GM23338 (cell line): ENCODE measurements around the gene SNN.
A peak's percentile ranks its signal among the peaks of the same experiment; 100 is the strongest.

Experiments used
- CREB1 ChIP-seq: fragments of 250-450 bp; sonication (Bioruptor Pico); IDR thresholded peaks from 2 replicates; pipeline ENCODE4 v1.5.0; 2020; ENCODE audit warnings: low read depth, mild to moderate bottlenecking, moderate library complexity
- CTCF ChIP-seq, 2 experiments: fragments of 200-600 bp in 1 of 2; sonication (generic) in 1 of 2; conservative IDR thresholded peaks; 2 replicates each; pipeline versions ENCODE4 v1.5.1 to v1.6.1; 2016 to 2017; ENCODE audit warnings: antibody characterized with exemption in 2 of 2, low read depth in 2 of 2, mild to moderate bottlenecking in 2 of 2, moderate library complexity in 1 of 2
- EZH2 ChIP-seq: fragments of 200-600 bp; sonication (generic); IDR thresholded peaks from one replicate; pipeline ENCODE4 v1.8.0; 2017; ENCODE audit warnings: antibody characterized with exemption, mild to moderate bottlenecking, low read depth; ENCODE audit not compliant: unreplicated experiment
- EZH2phosphoT487 ChIP-seq: fragments of 200-600 bp; sonication (generic); IDR thresholded peaks from one replicate; pipeline ENCODE4 v1.8.1; 2018; ENCODE audit warnings: antibody characterized with exemption; ENCODE audit not compliant: unreplicated experiment
- JUNB ChIP-seq: IDR thresholded peaks from one replicate; pipeline ENCODE4 v1.6.1; 2016; ENCODE audit warnings: antibody characterized with exemption; ENCODE audit not compliant: unreplicated experiment
- NANOG ChIP-seq: IDR thresholded peaks from 2 replicates; pipeline ENCODE4 v1.6.1; 2016; ENCODE audit warnings: antibody characterized with exemption, borderline replicate concordance
- POLR2AphosphoS5 ChIP-seq: IDR thresholded peaks from 2 replicates; pipeline ENCODE4 v1.6.1; 2016; ENCODE audit warnings: antibody characterized with exemption, low read depth
- STAT1 ChIP-seq: IDR thresholded peaks from one replicate; pipeline ENCODE4 v1.6.1; 2016; ENCODE audit warnings: antibody characterized with exemption; ENCODE audit not compliant: unreplicated experiment
- ZNF331 ChIP-seq: fragments of 250-450 bp; sonication (Bioruptor Pico); IDR thresholded peaks from 2 replicates; pipeline ENCODE4 v1.5.0; 2020; ENCODE audit warnings: low read depth, mild to moderate bottlenecking, moderate library complexity
- TF ChIP-seq, protein P1 (sequence below): IDR thresholded peaks from one replicate; pipeline ENCODE4 v1.6.1; 2018; ENCODE audit warnings: antibody characterized with exemption; ENCODE audit not compliant: unreplicated experiment
- TF ChIP-seq, protein P2 (sequence below): fragments of 250-450 bp; sonication (Bioruptor Pico); IDR thresholded peaks from 2 replicates; pipeline ENCODE4 v1.5.0; 2020; ENCODE audit warnings: mild to moderate bottlenecking, moderate library complexity
- TF ChIP-seq, protein P3 (sequence below): IDR thresholded peaks from 2 replicates; pipeline ENCODE4 v1.6.1; 2016; ENCODE audit warnings: antibody characterized with exemption

DNA sequence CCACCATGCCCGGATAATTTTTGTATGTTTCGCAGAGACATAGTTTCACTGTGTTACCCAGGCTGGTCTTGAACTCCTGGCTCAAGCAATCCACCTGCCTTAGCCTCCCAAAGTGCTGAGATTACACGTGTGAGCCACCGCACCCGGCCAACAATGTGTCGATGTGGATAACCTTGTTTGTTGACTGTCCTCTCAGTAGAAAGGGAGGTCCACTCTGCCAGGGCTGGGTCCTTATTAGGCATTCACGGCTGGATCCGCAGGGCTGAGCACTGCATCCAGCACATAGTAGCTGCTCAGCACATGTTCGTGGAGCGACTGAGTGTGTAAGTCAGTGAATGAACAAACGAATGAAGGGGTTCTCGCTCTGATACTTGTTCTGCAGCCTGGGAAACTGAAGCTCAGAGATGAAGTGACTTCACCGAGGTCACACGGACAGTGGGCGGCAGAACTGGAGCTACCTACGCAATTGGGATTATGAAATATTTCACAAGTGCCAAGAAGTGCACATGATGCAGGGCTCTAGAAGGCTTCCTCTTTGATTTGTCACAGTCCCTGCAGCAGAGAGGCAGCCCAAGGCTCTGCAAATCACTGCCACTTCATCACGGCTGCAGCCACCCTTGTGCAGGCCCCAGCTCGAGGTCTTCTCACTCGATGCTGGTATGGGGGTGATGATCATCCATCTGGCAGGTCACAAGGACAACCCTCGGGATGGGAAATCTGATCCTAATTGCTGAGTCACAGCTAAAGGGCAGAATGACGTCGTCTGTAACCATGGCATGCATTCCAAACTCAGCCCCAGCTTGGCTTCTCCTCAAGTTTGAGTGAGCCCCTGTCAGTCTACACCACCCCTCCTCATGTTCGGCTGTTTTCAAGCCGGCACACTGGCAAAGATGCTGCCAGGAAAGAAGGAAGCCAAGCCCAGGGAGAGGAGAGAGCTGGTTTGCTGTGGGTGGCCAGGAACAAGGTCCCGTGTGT is 28.0 kb upstream of the SNN start:
- TF ChIP-seq POLR2AphosphoS5: no peak
- no peak for TF ChIP-seq CTCF (conservative IDR thresholded peaks at IDR 0.05; ENCODE audit: low read depth in 2 of 2)
- no peak for TF ChIP-seq EZH2
- TF ChIP-seq EZH2phosphoT487: no peak
- no peak for TF ChIP-seq JUNB
- TF ChIP-seq, protein P1, sequence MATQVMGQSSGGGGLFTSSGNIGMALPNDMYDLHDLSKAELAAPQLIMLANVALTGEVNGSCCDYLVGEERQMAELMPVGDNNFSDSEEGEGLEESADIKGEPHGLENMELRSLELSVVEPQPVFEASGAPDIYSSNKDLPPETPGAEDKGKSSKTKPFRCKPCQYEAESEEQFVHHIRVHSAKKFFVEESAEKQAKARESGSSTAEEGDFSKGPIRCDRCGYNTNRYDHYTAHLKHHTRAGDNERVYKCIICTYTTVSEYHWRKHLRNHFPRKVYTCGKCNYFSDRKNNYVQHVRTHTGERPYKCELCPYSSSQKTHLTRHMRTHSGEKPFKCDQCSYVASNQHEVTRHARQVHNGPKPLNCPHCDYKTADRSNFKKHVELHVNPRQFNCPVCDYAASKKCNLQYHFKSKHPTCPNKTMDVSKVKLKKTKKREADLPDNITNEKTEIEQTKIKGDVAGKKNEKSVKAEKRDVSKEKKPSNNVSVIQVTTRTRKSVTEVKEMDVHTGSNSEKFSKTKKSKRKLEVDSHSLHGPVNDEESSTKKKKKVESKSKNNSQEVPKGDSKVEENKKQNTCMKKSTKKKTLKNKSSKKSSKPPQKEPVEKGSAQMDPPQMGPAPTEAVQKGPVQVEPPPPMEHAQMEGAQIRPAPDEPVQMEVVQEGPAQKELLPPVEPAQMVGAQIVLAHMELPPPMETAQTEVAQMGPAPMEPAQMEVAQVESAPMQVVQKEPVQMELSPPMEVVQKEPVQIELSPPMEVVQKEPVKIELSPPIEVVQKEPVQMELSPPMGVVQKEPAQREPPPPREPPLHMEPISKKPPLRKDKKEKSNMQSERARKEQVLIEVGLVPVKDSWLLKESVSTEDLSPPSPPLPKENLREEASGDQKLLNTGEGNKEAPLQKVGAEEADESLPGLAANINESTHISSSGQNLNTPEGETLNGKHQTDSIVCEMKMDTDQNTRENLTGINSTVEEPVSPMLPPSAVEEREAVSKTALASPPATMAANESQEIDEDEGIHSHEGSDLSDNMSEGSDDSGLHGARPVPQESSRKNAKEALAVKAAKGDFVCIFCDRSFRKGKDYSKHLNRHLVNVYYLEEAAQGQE: no peak
- TF ChIP-seq, protein P2, sequence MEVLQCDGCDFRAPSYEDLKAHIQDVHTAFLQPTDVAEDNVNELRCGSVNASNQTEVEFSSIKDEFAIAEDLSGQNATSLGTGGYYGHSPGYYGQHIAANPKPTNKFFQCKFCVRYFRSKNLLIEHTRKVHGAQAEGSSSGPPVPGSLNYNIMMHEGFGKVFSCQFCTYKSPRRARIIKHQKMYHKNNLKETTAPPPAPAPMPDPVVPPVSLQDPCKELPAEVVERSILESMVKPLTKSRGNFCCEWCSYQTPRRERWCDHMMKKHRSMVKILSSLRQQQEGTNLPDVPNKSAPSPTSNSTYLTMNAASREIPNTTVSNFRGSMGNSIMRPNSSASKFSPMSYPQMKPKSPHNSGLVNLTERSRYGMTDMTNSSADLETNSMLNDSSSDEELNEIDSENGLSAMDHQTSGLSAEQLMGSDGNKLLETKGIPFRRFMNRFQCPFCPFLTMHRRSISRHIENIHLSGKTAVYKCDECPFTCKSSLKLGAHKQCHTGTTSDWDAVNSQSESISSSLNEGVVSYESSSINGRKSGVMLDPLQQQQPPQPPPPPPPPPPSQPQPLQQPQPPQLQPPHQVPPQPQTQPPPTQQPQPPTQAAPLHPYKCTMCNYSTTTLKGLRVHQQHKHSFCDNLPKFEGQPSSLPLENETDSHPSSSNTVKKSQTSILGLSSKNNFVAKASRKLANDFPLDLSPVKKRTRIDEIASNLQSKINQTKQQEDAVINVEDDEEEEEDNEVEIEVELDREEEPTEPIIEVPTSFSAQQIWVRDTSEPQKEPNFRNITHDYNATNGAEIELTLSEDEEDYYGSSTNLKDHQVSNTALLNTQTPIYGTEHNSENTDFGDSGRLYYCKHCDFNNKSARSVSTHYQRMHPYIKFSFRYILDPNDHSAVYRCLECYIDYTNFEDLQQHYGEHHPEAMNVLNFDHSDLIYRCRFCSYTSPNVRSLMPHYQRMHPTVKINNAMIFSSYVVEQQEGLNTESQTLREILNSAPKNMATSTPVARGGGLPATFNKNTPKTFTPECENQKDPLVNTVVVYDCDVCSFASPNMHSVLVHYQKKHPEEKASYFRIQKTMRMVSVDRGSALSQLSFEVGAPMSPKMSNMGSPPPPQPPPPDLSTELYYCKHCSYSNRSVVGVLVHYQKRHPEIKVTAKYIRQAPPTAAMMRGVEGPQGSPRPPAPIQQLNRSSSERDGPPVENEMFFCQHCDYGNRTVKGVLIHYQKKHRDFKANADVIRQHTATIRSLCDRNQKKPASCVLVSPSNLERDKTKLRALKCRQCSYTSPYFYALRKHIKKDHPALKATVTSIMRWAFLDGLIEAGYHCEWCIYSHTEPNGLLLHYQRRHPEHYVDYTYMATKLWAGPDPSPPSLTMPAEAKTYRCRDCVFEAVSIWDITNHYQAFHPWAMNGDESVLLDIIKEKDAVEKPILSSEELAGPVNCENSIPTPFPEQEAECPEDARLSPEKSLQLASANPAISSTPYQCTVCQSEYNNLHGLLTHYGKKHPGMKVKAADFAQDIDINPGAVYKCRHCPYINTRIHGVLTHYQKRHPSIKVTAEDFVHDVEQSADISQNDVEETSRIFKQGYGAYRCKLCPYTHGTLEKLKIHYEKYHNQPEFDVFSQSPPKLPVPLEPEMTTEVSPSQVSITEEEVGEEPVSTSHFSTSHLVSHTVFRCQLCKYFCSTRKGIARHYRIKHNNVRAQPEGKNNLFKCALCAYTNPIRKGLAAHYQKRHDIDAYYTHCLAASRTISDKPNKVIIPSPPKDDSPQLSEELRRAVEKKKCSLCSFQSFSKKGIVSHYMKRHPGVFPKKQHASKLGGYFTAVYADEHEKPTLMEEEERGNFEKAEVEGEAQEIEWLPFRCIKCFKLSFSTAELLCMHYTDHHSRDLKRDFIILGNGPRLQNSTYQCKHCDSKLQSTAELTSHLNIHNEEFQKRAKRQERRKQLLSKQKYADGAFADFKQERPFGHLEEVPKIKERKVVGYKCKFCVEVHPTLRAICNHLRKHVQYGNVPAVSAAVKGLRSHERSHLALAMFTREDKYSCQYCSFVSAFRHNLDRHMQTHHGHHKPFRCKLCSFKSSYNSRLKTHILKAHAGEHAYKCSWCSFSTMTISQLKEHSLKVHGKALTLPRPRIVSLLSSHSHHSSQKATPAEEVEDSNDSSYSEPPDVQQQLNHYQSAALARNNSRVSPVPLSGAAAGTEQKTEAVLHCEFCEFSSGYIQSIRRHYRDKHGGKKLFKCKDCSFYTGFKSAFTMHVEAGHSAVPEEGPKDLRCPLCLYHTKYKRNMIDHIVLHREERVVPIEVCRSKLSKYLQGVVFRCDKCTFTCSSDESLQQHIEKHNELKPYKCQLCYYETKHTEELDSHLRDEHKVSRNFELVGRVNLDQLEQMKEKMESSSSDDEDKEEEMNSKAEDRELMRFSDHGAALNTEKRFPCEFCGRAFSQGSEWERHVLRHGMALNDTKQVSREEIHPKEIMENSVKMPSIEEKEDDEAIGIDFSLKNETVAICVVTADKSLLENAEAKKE (CRISPR knock-in tag): no peak
- no peak for TF ChIP-seq STAT1
- TF ChIP-seq NANOG: no peak
- TF ChIP-seq, protein P3, sequence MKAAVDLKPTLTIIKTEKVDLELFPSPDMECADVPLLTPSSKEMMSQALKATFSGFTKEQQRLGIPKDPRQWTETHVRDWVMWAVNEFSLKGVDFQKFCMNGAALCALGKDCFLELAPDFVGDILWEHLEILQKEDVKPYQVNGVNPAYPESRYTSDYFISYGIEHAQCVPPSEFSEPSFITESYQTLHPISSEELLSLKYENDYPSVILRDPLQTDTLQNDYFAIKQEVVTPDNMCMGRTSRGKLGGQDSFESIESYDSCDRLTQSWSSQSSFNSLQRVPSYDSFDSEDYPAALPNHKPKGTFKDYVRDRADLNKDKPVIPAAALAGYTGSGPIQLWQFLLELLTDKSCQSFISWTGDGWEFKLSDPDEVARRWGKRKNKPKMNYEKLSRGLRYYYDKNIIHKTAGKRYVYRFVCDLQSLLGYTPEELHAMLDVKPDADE: no peak
- TF ChIP-seq ZNF331 (CRISPR knock-in tag): no peak
- TF ChIP-seq CREB1 (CRISPR knock-in tag): peak; percentile 60; the same call in 1 of the 2 replicates
